Gastroesophageal sphincter (tissue), 3 donors: ENCODE results near the gene TAGLN3.

Source experiments
- CTCF ChIP-seq, 4 experiments: fragments of 200-600 bp in 2 of 4; fragments of 450-650 bp in 2 of 4; sonication (generic) in 1 of 4; IDR thresholded peaks; one replicate each; pipeline ENCODE4 v1.5.1; 2017 to 2019; ENCODE audit warnings: antibody characterized with exemption in 4 of 4, mild to moderate bottlenecking in 2 of 4, moderate library complexity in 2 of 4
- EP300 ChIP-seq: sonication (generic); formaldehyde crosslinking; IDR thresholded peaks from one replicate; pipeline ENCODE4 v1.6.1; 2017; ENCODE audit warnings: antibody characterized with exemption, mild to moderate bottlenecking
- POLR2AphosphoS5 ChIP-seq: sonication (generic); formaldehyde crosslinking; IDR thresholded peaks from one replicate; pipeline ENCODE4 v1.6.1; 2017; ENCODE audit warnings: antibody characterized with exemption

DNA sequence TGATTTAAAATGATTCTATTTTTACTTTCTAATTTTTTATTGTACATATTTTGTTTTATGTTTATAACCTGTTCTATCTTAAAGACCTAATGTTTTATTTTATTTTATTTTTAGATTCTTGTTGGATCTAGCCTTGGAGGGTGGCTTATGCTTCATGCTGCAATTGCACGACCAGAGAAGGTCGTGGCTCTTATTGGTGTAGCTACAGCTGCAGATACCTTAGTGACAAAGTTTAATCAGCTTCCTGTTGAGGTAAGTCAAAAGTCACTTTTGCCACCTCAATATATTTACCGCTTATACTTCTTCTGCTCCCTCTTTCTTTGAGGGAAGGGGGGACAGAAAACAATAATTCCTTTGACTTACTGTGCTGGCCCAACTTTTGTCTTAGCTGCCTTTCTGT lies 11.9 kb upstream of the TAGLN3 start:
- no peak for TF ChIP-seq CTCF (IDR thresholded peaks at IDR 0.05)
- TF ChIP-seq POLR2AphosphoS5: no peak
- TF ChIP-seq EP300: no peak
